T-cell (primary cell): ENCODE measurements around the gene SMCR8. TPM values are rescaled to one million over a fixed set of nuclear protein-coding genes. Genes with fewer than 3 reads are reported as not detected.

Source experiments
- ATAC-seq, 4 experiments: fragments of 200-7000 bp in 3 of 4; fragments of 150-1000 bp in 1 of 4; cut with Tn5 transposase; replicated peaks in 1 of 4; 1 replicate in 3 of 4; 2 replicates in 1 of 4; pipeline ENCODE4 v1.10.0; 2021; ENCODE audit warnings: moderate library complexity in 3 of 4, mild to moderate bottlenecking in 2 of 4, moderate number of reproducible peaks in 1 of 4
- CTCF ChIA-PET, 2 donors: fragments of 300-600 bp; sonication (Branson Sonifier 250); formaldehyde crosslinking; loops; one replicate each; lab custom pipeline; 2022; ENCODE audit warnings: antibody characterized with exemption in 2 of 2; lab: Charles Lee
- POLR2A ChIA-PET, 2 donors: fragments of 300-600 bp; sonication (Branson Sonifier 250); formaldehyde crosslinking; loops; one replicate each; lab custom pipeline; 2022; ENCODE audit warnings: antibody characterized with exemption in 2 of 2; lab: Charles Lee
- DNase-seq, 35 experiments: peaks; one replicate each; pipeline versions ENCODE4 v3.0.0 to v3.0.0-alpha.2; 2013 to 2023
- H3K27ac ChIP-seq: one replicate; pipeline ENCODE4 v1.5.1; 2013; ENCODE audit warnings: low read length
- H3K27me3 ChIP-seq, 2 experiments: replicated peaks in 1 of 2; 1 replicate in 1 of 2; 2 replicates in 1 of 2; pipeline versions ENCODE4 v1.6.1 to v1.7.0; 2013; ENCODE audit warnings: low read length in 1 of 2, mixed read lengths in 1 of 2; ENCODE audit not compliant: control insufficient read depth in 2 of 2, insufficient read depth in 2 of 2; ENCODE audit errors: extremely low read depth in 1 of 2
- H3K36me3 ChIP-seq, 2 donors: 1 replicate in 1 of 2; 2 replicates in 1 of 2; pipeline versions ENCODE4 v1.6.1 to v1.7.0; 2013; ENCODE audit warnings: low read length in 1 of 2; ENCODE audit not compliant: control insufficient read depth in 2 of 2, insufficient read depth in 1 of 2; ENCODE audit errors: extremely low read depth in 1 of 2
- H3K4me1 ChIP-seq, 2 experiments: 1 replicate in 1 of 2; 2 replicates in 1 of 2; pipeline versions ENCODE4 v1.6.1 to v1.7.0; 2013; ENCODE audit warnings: low read length in 2 of 2, mixed read lengths in 1 of 2; ENCODE audit not compliant: insufficient read depth in 2 of 2, control insufficient read depth in 1 of 2; ENCODE audit errors: extremely low read depth in 1 of 2
- H3K4me3 ChIP-seq, 2 donors: 1 replicate in 1 of 2; 2 replicates in 1 of 2; pipeline versions ENCODE4 v1.5.1 to v1.7.0; 2013; ENCODE audit warnings: mild to moderate bottlenecking in 2 of 2, low read length in 1 of 2, moderate library complexity in 1 of 2; ENCODE audit not compliant: control insufficient read depth in 1 of 2; ENCODE audit errors: extremely low read depth in 1 of 2
- H3K9me3 ChIP-seq: 2 replicates; pipeline ENCODE4 v1.7.0; 2013
- H3K27ac Mint-ChIP-seq, 2 donors: one replicate each; pipeline ENCODE4 v1.8.0; 2020 to 2021; ENCODE audit warnings: mild to moderate bottlenecking in 2 of 2, mixed read lengths in 2 of 2
- H3K27me3 Mint-ChIP-seq, 2 donors: one replicate each; pipeline ENCODE4 v1.8.0; 2021 to 2022; ENCODE audit warnings: mixed read lengths in 2 of 2
- H3K36me3 Mint-ChIP-seq: one replicate; pipeline ENCODE4 v1.8.0; 2021; ENCODE audit warnings: mixed read lengths
- H3K4me1 Mint-ChIP-seq, 3 donors: one replicate each; pipeline ENCODE4 v1.8.0; 2020 to 2022; ENCODE audit warnings: mixed read lengths in 3 of 3, mild to moderate bottlenecking in 1 of 3
- H3K4me3 Mint-ChIP-seq, 3 donors: one replicate each; pipeline ENCODE4 v1.8.0; 2020 to 2022; ENCODE audit warnings: mild to moderate bottlenecking in 3 of 3, mixed read lengths in 3 of 3, moderate library complexity in 3 of 3
- H3K9me3 Mint-ChIP-seq, 3 donors: one replicate each; pipeline ENCODE4 v1.8.0; 2020 to 2022; ENCODE audit warnings: mixed read lengths in 3 of 3
- WGBS: methylation state at CpG from one replicate; pipeline ENCODE4 v1.1.5; 2013; ENCODE audit warnings: missing lambda C conversion rate; ENCODE audit not compliant: insufficient coverage; 5-methylcytosine and 5-hydroxymethylcytosine counted together
- total RNA-seq, 35 experiments: library from RNA in 6 of 35; stranded (reverse) in 6 of 35; fragments of 120-200 nt in 1 of 35; gene quantifications; one replicate each; pipeline versions ENCODE4 v1.2.1 to v1.2.4 and lab custom pipeline; 2013 to 2026

The SMCR8 gene
- total RNA-seq, 5 donors from 2014 or later (not counting 1 experiment from before 2014, with no cell fraction given): 38.7 to 46.4 (median 45.9) TPM

- no peak for ATAC-seq
- Histone ChIP-seq H3K36me3 (peaks cover 25 to 72% of the 10 kb centered on the region in 2 donors), H3K27ac (no peak overlapping the region), H3K9me3 (no peaks in the 10 kb centered on the region), H3K4me1 (peaks cover 2 to 53% of the 10 kb centered on the region in 2 experiments), H3K4me3 (no peak overlapping the region), H3K27me3 (no peaks in the 10 kb centered on the region)
- CTCF ChIA-PET: no interaction called here
- H3K4me1 Mint-ChIP-seq: peaks cover 46 to 52% (median 49%) of the 10 kb centered on the region in 3 donors
- H3K27me3 Mint-ChIP-seq: no peaks in the 10 kb centered on the region
- H3K4me3 Mint-ChIP-seq: no peak overlapping the region
- peaks cover 34% of the 10 kb centered on the region for H3K36me3 Mint-ChIP-seq
- H3K9me3 Mint-ChIP-seq: no peaks in the 10 kb centered on the region
- no peak overlapping the region for H3K27ac Mint-ChIP-seq
- 99% methylated on average over 10 of the region's 12 CpGs for WGBS
- no peak for DNase-seq
- POLR2A ChIA-PET: no interaction called here
Measured at GRCh38 chr17:18322522-18322921, 7.4 kb downstream of the SMCR8 start.

GRCh38 chr17:18323007-18323406, 7.9 kb downstream of the SMCR8 start:
- peaks cover 34% of the 10 kb centered on the region for H3K36me3 Mint-ChIP-seq
- DNase-seq (no peak), ATAC-seq (no peak)
- ChIA-PET CTCF (no interaction called here), POLR2A (no interaction called here)
- no peak overlapping the region for H3K4me3 ChIP-seq
- H3K27me3 ChIP-seq: no peaks in the 10 kb centered on the region
- peaks cover 41 to 47% (median 45%) of the 10 kb centered on the region in 3 donors for H3K4me1 Mint-ChIP-seq
- WGBS: 86% methylated on average over 3 of the region's 3 CpGs
- H3K27ac ChIP-seq: no peak overlapping the region
- no peak overlapping the region for H3K27ac Mint-ChIP-seq
- H3K9me3 ChIP-seq: no peaks in the 10 kb centered on the region
- H3K36me3 ChIP-seq: peaks cover 26 to 70% of the 10 kb centered on the region in 2 donors
- H3K4me1 ChIP-seq: peaks cover 0 to 49% of the 10 kb centered on the region in 2 experiments
- H3K4me3 Mint-ChIP-seq: no peak overlapping the region
- H3K9me3 Mint-ChIP-seq: no peaks in the 10 kb centered on the region
- H3K27me3 Mint-ChIP-seq: no peaks in the 10 kb centered on the region

- peaks cover 35 to 42% (median 38%) of the 10 kb centered on the region in 3 donors for H3K4me1 Mint-ChIP-seq
- Histone ChIP-seq H3K27ac (no peak overlapping the region), H3K4me1 (peaks cover 0 to 42% of the 10 kb centered on the region in 2 experiments), H3K9me3 (no peaks in the 10 kb centered on the region), H3K4me3 (no peak overlapping the region), H3K27me3 (no peaks in the 10 kb centered on the region), H3K36me3 (peaks cover 26 to 75% of the 10 kb centered on the region in 2 donors)
- peaks cover 37% of the 10 kb centered on the region for H3K36me3 Mint-ChIP-seq
- no peaks in the 10 kb centered on the region for H3K27me3 Mint-ChIP-seq
- no peak for DNase-seq
- POLR2A ChIA-PET: no interaction called here
- no peaks in the 10 kb centered on the region for H3K9me3 Mint-ChIP-seq
- H3K27ac Mint-ChIP-seq: no peak overlapping the region
- CTCF ChIA-PET: no interaction called here
- no peak overlapping the region for H3K4me3 Mint-ChIP-seq
- WGBS: 94% methylated on average over 11 of the region's 16 CpGs
- ATAC-seq: no peak
Measured at GRCh38 chr17:18323507-18324139, 8.5 kb downstream of the SMCR8 start.

- Mint-ChIP-seq H3K27me3 (no peaks in the 10 kb centered on the region), H3K36me3 (peaks cover 35% of the 10 kb centered on the region), H3K4me1 (peaks cover 27 to 35% (median 31%) of the 10 kb centered on the region in 3 donors), H3K27ac (no peak overlapping the region), H3K4me3 (no peak overlapping the region), H3K9me3 (no peaks in the 10 kb centered on the region)
- Histone ChIP-seq H3K4me3 (no peak overlapping the region), H3K9me3 (no peaks in the 10 kb centered on the region), H3K4me1 (peaks cover 0 to 35% of the 10 kb centered on the region in 2 experiments), H3K36me3 (peaks cover 26 to 74% of the 10 kb centered on the region in 2 donors), H3K27ac (no peak overlapping the region), H3K27me3 (no peaks in the 10 kb centered on the region)
- ATAC-seq (no peak), DNase-seq (no peak)
- ChIA-PET POLR2A (no interaction called here), CTCF (no interaction called here)
- 96% methylated on average over 22 of the region's 27 CpGs for WGBS
Measured at GRCh38 chr17:18324140-18325050, 9.3 kb downstream of the SMCR8 start.

GRCh38 chr17:18326039-18326438, 10.9 kb downstream of the SMCR8 start:
- WGBS: no CpG with 5 or more reads among the region's 2 CpGs
- Histone ChIP-seq H3K4me1 (peaks cover 0 to 20% of the 10 kb centered on the region in 2 experiments), H3K9me3 (no peaks in the 10 kb centered on the region), H3K36me3 (peaks cover 26 to 61% of the 10 kb centered on the region in 2 donors), H3K27me3 (no peaks in the 10 kb centered on the region), H3K4me3 (no peak overlapping the region), H3K27ac (no peak overlapping the region)
- H3K4me1 Mint-ChIP-seq: peaks cover 10 to 21% (median 14%) of the 10 kb centered on the region in 3 donors
- no peak overlapping the region for H3K4me3 Mint-ChIP-seq
- no peak overlapping the region for H3K27ac Mint-ChIP-seq
- H3K27me3 Mint-ChIP-seq: no peaks in the 10 kb centered on the region
- POLR2A ChIA-PET: no interaction called here
- H3K36me3 Mint-ChIP-seq: peaks cover 30% of the 10 kb centered on the region
- DNase-seq: no peak
- no peaks in the 10 kb centered on the region for H3K9me3 Mint-ChIP-seq
- CTCF ChIA-PET: no interaction called here
- ATAC-seq: no peak

GRCh38 chr17:18326572-18326971, 11.5 kb downstream of the SMCR8 start:
- Histone ChIP-seq H3K4me3 (no peak overlapping the region), H3K4me1 (peaks cover 0 to 22% of the 10 kb centered on the region in 2 experiments), H3K27ac (no peak overlapping the region), H3K27me3 (no peaks in the 10 kb centered on the region), H3K36me3 (peaks cover 24 to 61% of the 10 kb centered on the region in 2 donors), H3K9me3 (no peaks in the 10 kb centered on the region)
- POLR2A ChIA-PET: no interaction called here
- CTCF ChIA-PET: no interaction called here
- 96% methylated on average over 6 of the region's 6 CpGs for WGBS
- no peaks in the 10 kb centered on the region for H3K27me3 Mint-ChIP-seq
- no peak overlapping the region for H3K27ac Mint-ChIP-seq
- DNase-seq (no peak), ATAC-seq (no peak)
- H3K4me1 Mint-ChIP-seq: peaks cover 13 to 21% (median 14%) of the 10 kb centered on the region in 3 donors
- H3K4me3 Mint-ChIP-seq: no peak overlapping the region
- no peaks in the 10 kb centered on the region for H3K9me3 Mint-ChIP-seq
- H3K36me3 Mint-ChIP-seq: peaks cover 30% of the 10 kb centered on the region
